B cell (primary cell): ENCODE data around the gene MTCL1. TPM values are rescaled to one million over a fixed set of nuclear protein-coding genes. Genes with fewer than 3 reads are reported as not detected.

Source experiments
- ATAC-seq: fragments of 200-7000 bp; cut with Tn5 transposase; one replicate; pipeline ENCODE4 v1.10.0; 2021; ENCODE audit warnings: low read depth, mild to moderate bottlenecking, moderate number of reproducible peaks, moderate library complexity
- CTCF ChIA-PET: fragments of 350-600 bp; sonication (Branson Sonifier 250); formaldehyde crosslinking; loops from one replicate; lab custom pipeline; 2021; ENCODE audit warnings: antibody characterized with exemption, inconsistent platforms; lab: Charles Lee
- POLR2A ChIA-PET: fragments of 350-600 bp; sonication (Branson Sonifier 250); formaldehyde crosslinking; loops from one replicate; lab custom pipeline; 2021; ENCODE audit warnings: antibody characterized with exemption; lab: Charles Lee
- DNase-seq: peaks from one replicate; pipeline ENCODE4 v3.0.0; 2013
- H2AFZ ChIP-seq: 2 replicates; pipeline ENCODE4 v1.6.1; 2012; ENCODE audit warnings: mild to moderate bottlenecking, low read depth, low read length; ENCODE audit not compliant: insufficient read depth, poor library complexity, severe bottlenecking
- H3K27ac ChIP-seq, 2 donors: 1 replicate in 1 of 2; 2 replicates in 1 of 2; pipeline ENCODE4 v1.5.1; 2012 to 2013; ENCODE audit warnings: low read length in 2 of 2, mild to moderate bottlenecking in 2 of 2, moderate library complexity in 1 of 2
- H3K27me3 ChIP-seq, 4 experiments: fragments of 200-600 bp in 1 of 4; sonication (generic) in 1 of 4; replicated peaks in 1 of 4; 1 replicate in 2 of 4; 2 replicates in 2 of 4; pipeline versions ENCODE4 v1.6.1 to v1.7.0; 2013 to 2016; ENCODE audit warnings: low read length in 3 of 4, mild to moderate bottlenecking in 2 of 4, mixed read lengths in 1 of 4, moderate library complexity in 1 of 4; ENCODE audit not compliant: insufficient read depth in 4 of 4, control insufficient read depth in 3 of 4; ENCODE audit errors: control extremely low read depth in 1 of 4
- H3K36me3 ChIP-seq, 2 experiments: replicated peaks in 1 of 2; 1 replicate in 1 of 2; 2 replicates in 1 of 2; pipeline versions ENCODE4 v1.6.1 to v1.7.1; 2013; ENCODE audit warnings: low read length in 1 of 2; ENCODE audit not compliant: insufficient read depth in 2 of 2, control insufficient read depth in 1 of 2; ENCODE audit errors: control extremely low read depth in 1 of 2, extremely low read depth in 1 of 2
- H3K4me1 ChIP-seq, 2 donors: fragments of 200-600 bp in 1 of 2; sonication (generic) in 1 of 2; 1 replicate in 1 of 2; 2 replicates in 1 of 2; pipeline versions ENCODE4 v1.5.1 to v1.6.1; 2013 to 2017; ENCODE audit warnings: low read length in 2 of 2; ENCODE audit not compliant: control insufficient read depth in 2 of 2, insufficient read depth in 2 of 2
- H3K4me2 ChIP-seq: replicated peaks from 2 replicates; pipeline ENCODE3; 2012; ENCODE audit warnings: mild to moderate bottlenecking, low read depth, low read length; ENCODE audit not compliant: poor library complexity, severe bottlenecking
- H3K4me3 ChIP-seq, 5 experiments: fragments of 200-600 bp in 1 of 5; sonication (generic) in 1 of 5; 1 replicate in 3 of 5; 2 replicates in 2 of 5; pipeline versions ENCODE4 v1.5.1 to v1.7.0; 2011 to 2016; ENCODE audit warnings: low read length in 4 of 5, mild to moderate bottlenecking in 4 of 5, low read depth in 2 of 5, control low read depth in 1 of 5, moderate library complexity in 1 of 5; ENCODE audit not compliant: insufficient read depth in 1 of 5; ENCODE audit errors: control extremely low read depth in 1 of 5, extremely low read depth in 1 of 5
- H3K79me2 ChIP-seq: fragments of 200-600 bp; sonication (generic); one replicate; pipeline ENCODE4 v1.6.0; 2016; ENCODE audit warnings: low read length; ENCODE audit not compliant: control insufficient read depth, insufficient read depth
- H3K9ac ChIP-seq: fragments of 200-600 bp; sonication (generic); 2 replicates; pipeline ENCODE4 v1.6.1; 2017; ENCODE audit warnings: mild to moderate bottlenecking, low read length, moderate library complexity
- H3K9me3 ChIP-seq, 3 donors: one replicate each; pipeline versions ENCODE4 v1.6.1 to v1.7.1; 2013; ENCODE audit warnings: low read length in 2 of 3; ENCODE audit not compliant: control insufficient read depth in 2 of 3, insufficient read depth in 1 of 3; ENCODE audit errors: control extremely low read depth in 1 of 3
- H4K20me1 ChIP-seq: 2 replicates; pipeline ENCODE4 v1.6.0; 2012; ENCODE audit warnings: mild to moderate bottlenecking, low read length; ENCODE audit not compliant: insufficient read depth, control insufficient read depth, poor library complexity, severe bottlenecking
- H3K27ac Mint-ChIP-seq: one replicate; pipeline ENCODE4 v1.8.0; 2021; ENCODE audit warnings: mixed read lengths
- H3K27me3 Mint-ChIP-seq: one replicate; pipeline ENCODE4 v1.8.0; 2021; ENCODE audit warnings: mixed read lengths
- H3K4me1 Mint-ChIP-seq: one replicate; pipeline ENCODE4 v1.8.0; 2021; ENCODE audit warnings: mixed read lengths
- H3K4me3 Mint-ChIP-seq: one replicate; pipeline ENCODE4 v1.8.0; 2021; ENCODE audit warnings: mixed read lengths
- H3K9me3 Mint-ChIP-seq: one replicate; pipeline ENCODE4 v1.8.0; 2022; ENCODE audit warnings: mixed read lengths; ENCODE audit not compliant: insufficient read depth
- EZH2 ChIP-seq: IDR thresholded peaks from 2 replicates; pipeline ENCODE4 v1.6.1; 2012; ENCODE audit warnings: borderline replicate concordance, low read depth, mild to moderate bottlenecking, moderate library complexity, low read length; ENCODE audit not compliant: insufficient read depth, poor library complexity, severe bottlenecking
- WGBS: methylation state at CpG from one replicate; pipeline ENCODE4 v1.1.5; 2013; ENCODE audit warnings: missing lambda C conversion rate; ENCODE audit not compliant: insufficient coverage; 5-methylcytosine and 5-hydroxymethylcytosine counted together
- intact Hi-C: fragments of 100-400 bp; cut with micrococcal nuclease; formaldehyde crosslinking; loops from one replicate; pipeline ENCODE4 v1.10.0; 2022
- polyA plus RNA-seq: library from polyadenylated mRNA; depleted of rRNA; stranded (reverse); fragments of >200 nt; gene quantifications from 2 replicates; pipeline ENCODE4 v1.2.3, GENCODE V29; 2012
- total RNA-seq, 2 donors: library from RNA; stranded (reverse); fragments of 120-200 nt in 1 of 2; gene quantifications; 1 replicate in 1 of 2; 2 replicates in 1 of 2; pipeline versions ENCODE4 v1.2.3 to v1.2.4, GENCODE V29; 2013 to 2022
- TF ChIP-seq, protein P1 (sequence below): fragments of 200-600 bp; IDR thresholded peaks from one replicate; pipeline ENCODE4 v1.8.0; 2022; ENCODE audit warnings: antibody characterized with exemption, mild to moderate bottlenecking

MTCL1 gene
- total and polyA plus RNA-seq, 2 donors (not counting 1 experiment from before 2014, with no cell fraction given), result 2.7 to 5.8 TPM

DNA sequence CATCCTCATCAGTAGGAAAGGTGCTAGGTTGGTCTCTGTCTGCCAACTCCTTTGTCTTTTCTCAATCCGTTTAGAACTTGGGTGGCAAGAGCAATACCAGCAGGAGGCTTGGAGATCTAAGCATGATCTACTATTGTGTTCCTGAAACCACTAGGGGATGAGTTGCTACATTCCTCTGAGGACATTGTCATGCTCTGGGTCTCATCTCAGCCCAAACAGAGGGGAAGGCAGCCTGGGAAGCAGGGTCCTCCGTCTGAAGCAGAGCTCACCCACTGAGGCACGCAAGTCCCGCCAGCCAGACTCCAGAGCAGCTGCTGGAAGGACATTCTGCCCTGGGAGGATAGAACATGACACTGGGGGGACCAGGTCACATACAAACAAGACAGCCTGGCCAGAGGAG is 162.9 kb downstream of the MTCL1 start:
- TF ChIP-seq EZH2, result no peak
- TF ChIP-seq, protein P1, sequence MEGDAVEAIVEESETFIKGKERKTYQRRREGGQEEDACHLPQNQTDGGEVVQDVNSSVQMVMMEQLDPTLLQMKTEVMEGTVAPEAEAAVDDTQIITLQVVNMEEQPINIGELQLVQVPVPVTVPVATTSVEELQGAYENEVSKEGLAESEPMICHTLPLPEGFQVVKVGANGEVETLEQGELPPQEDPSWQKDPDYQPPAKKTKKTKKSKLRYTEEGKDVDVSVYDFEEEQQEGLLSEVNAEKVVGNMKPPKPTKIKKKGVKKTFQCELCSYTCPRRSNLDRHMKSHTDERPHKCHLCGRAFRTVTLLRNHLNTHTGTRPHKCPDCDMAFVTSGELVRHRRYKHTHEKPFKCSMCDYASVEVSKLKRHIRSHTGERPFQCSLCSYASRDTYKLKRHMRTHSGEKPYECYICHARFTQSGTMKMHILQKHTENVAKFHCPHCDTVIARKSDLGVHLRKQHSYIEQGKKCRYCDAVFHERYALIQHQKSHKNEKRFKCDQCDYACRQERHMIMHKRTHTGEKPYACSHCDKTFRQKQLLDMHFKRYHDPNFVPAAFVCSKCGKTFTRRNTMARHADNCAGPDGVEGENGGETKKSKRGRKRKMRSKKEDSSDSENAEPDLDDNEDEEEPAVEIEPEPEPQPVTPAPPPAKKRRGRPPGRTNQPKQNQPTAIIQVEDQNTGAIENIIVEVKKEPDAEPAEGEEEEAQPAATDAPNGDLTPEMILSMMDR, result no peak
- DNase-seq, result no peak
- Mint-ChIP-seq H3K4me1 (no peaks in the 10 kb centered on the region), H3K4me3 (no peak overlapping the region), H3K9me3 (no peaks in the 10 kb centered on the region), H3K27ac (no peak overlapping the region), H3K27me3 (no peaks in the 10 kb centered on the region)
- intact Hi-C loops, result no loop called here
- H3K36me3 ChIP-seq, result no peaks in the 10 kb centered on the region
- H3K4me3 ChIP-seq, result no peak overlapping the region
- WGBS, result 82% methylated on average over 4 of the region's 4 CpGs
- peaks cover 0 to 2% (median 0%) of the 10 kb centered on the region in 4 experiments for H3K27me3 ChIP-seq
- H3K79me2 ChIP-seq, result no peaks in the 10 kb centered on the region
- H4K20me1 ChIP-seq, result no peaks in the 10 kb centered on the region
- peaks cover 0 to 2% (median 0%) of the 10 kb centered on the region in 3 donors for H3K9me3 ChIP-seq
- H3K27ac ChIP-seq, result no peak overlapping the region
- H2AFZ ChIP-seq, result no peak overlapping the region
- ChIA-PET POLR2A (no interaction called here), CTCF (no interaction called here)
- no peak for ATAC-seq
- H3K4me1 ChIP-seq, result no peaks in the 10 kb centered on the region
- H3K9ac ChIP-seq, result no peak overlapping the region
- H3K4me2 ChIP-seq, result no peak overlapping the region

DNA sequence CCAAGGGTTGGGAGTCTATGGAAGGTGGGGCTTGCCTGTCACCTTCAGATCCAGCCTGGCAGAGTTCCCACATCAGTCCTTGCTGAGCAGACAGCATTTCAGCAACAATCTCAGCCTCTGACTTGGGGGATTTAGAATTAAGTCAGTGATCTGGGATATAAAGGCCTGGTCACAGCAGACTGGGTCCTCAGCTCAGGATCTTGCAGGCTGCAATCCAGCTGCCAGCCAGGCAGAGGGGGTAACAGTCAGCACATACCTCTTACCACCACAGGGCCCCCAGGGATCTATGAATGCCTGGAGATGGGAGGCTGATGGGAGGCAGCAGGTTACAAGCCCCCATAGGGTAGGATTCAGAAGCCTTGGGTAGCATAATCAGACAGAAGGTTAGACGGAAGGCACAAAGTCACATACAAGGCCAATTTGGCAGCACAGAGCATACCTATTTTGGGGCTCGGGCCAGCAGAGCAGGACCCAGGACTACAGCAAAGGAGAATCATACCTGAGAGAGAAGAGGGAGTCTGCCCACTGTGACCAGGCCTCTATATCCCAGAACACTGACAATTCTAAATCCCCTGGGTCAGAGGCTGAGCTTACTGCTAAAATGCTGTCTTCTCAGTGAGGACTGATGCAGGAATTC is 163.5 kb downstream of the MTCL1 start:
- DNase-seq (no peak), ATAC-seq (no peak)
- Histone ChIP-seq H3K4me3 (no peak overlapping the region), H3K27me3 (peaks cover 0 to 2% (median 0%) of the 10 kb centered on the region in 4 experiments), H4K20me1 (no peaks in the 10 kb centered on the region), H3K36me3 (no peaks in the 10 kb centered on the region), H3K4me1 (no peaks in the 10 kb centered on the region), H3K4me2 (no peak overlapping the region), H3K79me2 (no peaks in the 10 kb centered on the region), H3K9me3 (peaks cover 0 to 2% (median 0%) of the 10 kb centered on the region in 3 donors), H3K27ac (no peak overlapping the region), H2AFZ (no peak overlapping the region), H3K9ac (no peak overlapping the region)
- no peaks in the 10 kb centered on the region for H3K27me3 Mint-ChIP-seq
- no peak for TF ChIP-seq EZH2
- TF ChIP-seq, protein P1, result no peak
- H3K4me3 Mint-ChIP-seq, result no peak overlapping the region
- 100% methylated on average over 1 of the region's 2 CpGs for WGBS
- intact Hi-C loops, result no loop called here
- no peaks in the 10 kb centered on the region for H3K9me3 Mint-ChIP-seq
- CTCF ChIA-PET, result no interaction called here
- no peak overlapping the region for H3K27ac Mint-ChIP-seq
- no peaks in the 10 kb centered on the region for H3K4me1 Mint-ChIP-seq
- POLR2A ChIA-PET, result no interaction called here
